WTC11 (cell line): ENCODE data around the gene HSPB6.

Experiments
- CTCF ChIP-seq: fragments of 200-600 bp; IDR thresholded peaks from 2 replicates; pipeline ENCODE4 v1.8.0; 2022; ENCODE audit warnings: antibody characterized with exemption
- HMGXB4 ChIP-seq: sonication (generic); formaldehyde crosslinking; IDR thresholded peaks from 2 replicates; pipeline ENCODE4 v1.8.1; 2023; ENCODE audit warnings: mild to moderate bottlenecking, moderate library complexity, missing genetic modification reagents
- KAT7 ChIP-seq: sonication (generic); formaldehyde crosslinking; IDR thresholded peaks from 2 replicates; pipeline ENCODE4 v1.8.1; 2023; ENCODE audit warnings: missing genetic modification reagents, mild to moderate bottlenecking, borderline replicate concordance
- NFYB ChIP-seq: sonication (generic); formaldehyde crosslinking; conservative IDR thresholded peaks from 2 replicates; pipeline ENCODE4 v1.8.0; 2022; ENCODE audit warnings: low read depth, missing genetic modification reagents
- ZNF416 ChIP-seq: fragments of 250-450 bp; sonication (Bioruptor Pico); IDR thresholded peaks from 2 replicates; pipeline ENCODE4 v1.9.0; 2021; ENCODE audit warnings: mild to moderate bottlenecking, inconsistent platforms

- TF ChIP-seq CTCF (no peak), KAT7 (CRISPR knock-in tag) (no peak), NFYB (CRISPR knock-in tag) (no peak), HMGXB4 (CRISPR knock-in tag) (no peak), ZNF416 (CRISPR knock-in tag) (no peak)
Observed at GRCh38 chr19:35740108-35740422, 16.8 kb downstream of the HSPB6 start.
